Gastroesophageal sphincter (tissue), 4 donors: Measurements from ENCODE around the gene AGBL1. TPM values are rescaled to one million over a fixed set of nuclear protein-coding genes. Genes with fewer than 3 reads are reported as not detected.

Experiments used
- ATAC-seq: fragments of 150-250 bp; one replicate; pipeline ENCODE4 v1.9.1; 2016; ENCODE audit warnings: mild to moderate bottlenecking, moderate library complexity
- H3K27ac ChIP-seq, 4 donors: fragments of 200-600 bp; sonication (generic) in 3 of 4; 1 replicate in 3 of 4; 2 replicates in 1 of 4; pipeline ENCODE4 v1.5.1; 2016 to 2019
- H3K27me3 ChIP-seq: fragments of 200-600 bp; sonication (generic); one replicate; pipeline ENCODE4 v1.5.1; 2019
- H3K36me3 ChIP-seq, 2 donors: fragments of 200-600 bp; sonication (generic); one replicate each; pipeline ENCODE4 v1.5.1; 2019; ENCODE audit warnings: control low read depth in 1 of 2
- H3K4me1 ChIP-seq, 3 donors: fragments of 200-600 bp; sonication (generic); 1 replicate in 2 of 3; 2 replicates in 1 of 3; pipeline ENCODE4 v1.5.1; 2016 to 2019; ENCODE audit warnings: control low read depth in 2 of 3
- H3K4me3 ChIP-seq, 2 donors: fragments of 200-600 bp; sonication (generic); one replicate each; pipeline ENCODE4 v1.5.1; 2019; ENCODE audit warnings: mild to moderate bottlenecking in 1 of 2, moderate library complexity in 1 of 2
- H3K9me3 ChIP-seq, 3 donors: fragments of 200-600 bp; sonication (generic); one replicate each; pipeline ENCODE4 v1.5.1; 2017 to 2019; ENCODE audit warnings: control low read depth in 2 of 3
- CTCF ChIP-seq, 4 experiments: fragments of 200-600 bp in 2 of 4; fragments of 450-650 bp in 2 of 4; sonication (generic) in 1 of 4; IDR thresholded peaks; one replicate each; pipeline ENCODE4 v1.5.1; 2017 to 2019; ENCODE audit warnings: antibody characterized with exemption in 4 of 4, mild to moderate bottlenecking in 2 of 4, moderate library complexity in 2 of 4
- EP300 ChIP-seq: sonication (generic); formaldehyde crosslinking; IDR thresholded peaks from one replicate; pipeline ENCODE4 v1.6.1; 2017; ENCODE audit warnings: antibody characterized with exemption, mild to moderate bottlenecking
- POLR2A ChIP-seq, 2 donors: fragments of 450-650 bp; IDR thresholded peaks; one replicate each; pipeline ENCODE4 v1.6.1; 2017; ENCODE audit warnings: antibody characterized with exemption in 2 of 2, mild to moderate bottlenecking in 2 of 2, moderate library complexity in 1 of 2
- POLR2AphosphoS5 ChIP-seq: sonication (generic); formaldehyde crosslinking; IDR thresholded peaks from one replicate; pipeline ENCODE4 v1.6.1; 2017; ENCODE audit warnings: antibody characterized with exemption
- WGBS, 2 donors: methylation state at CpG; one replicate each; pipeline ENCODE4 v1.1.5; 2018; ENCODE audit warnings: low coverage in 1 of 2; 5-methylcytosine and 5-hydroxymethylcytosine counted together
- total RNA-seq, 4 donors: library from RNA; depleted of rRNA; stranded (reverse); fragments of >200 nt; gene quantifications; one replicate each; pipeline ENCODE4 v1.1.0, GENCODE V29; 2016

Gene AGBL1
- total RNA-seq, 4 donors from 2014 or later: 0.12 to 0.13 TPM; not detected in 2

- Histone ChIP-seq H3K4me3 (no peak overlapping the region), H3K9me3 (no peaks in the 10 kb centered on the region), H3K36me3 (no peaks in the 10 kb centered on the region), H3K27me3 (peaks cover 22% of the 10 kb centered on the region), H3K27ac (no peak overlapping the region), H3K4me1 (peaks cover 0 to 21% (median 3%) of the 10 kb centered on the region in 3 donors)
- WGBS, 2 donors: 10 to 75% methylated on average over 2 to 6 of the region's 6 CpGs
- TF ChIP-seq POLR2AphosphoS5 (no peak), POLR2A (IDR thresholded peaks at IDR 0.05) (no peak), EP300 (no peak), CTCF (IDR thresholded peaks at IDR 0.05) (no peak)
- ATAC-seq: no peak
Observed at GRCh38 chr15:86229936-86230335, 150.3 kb downstream of the AGBL1 start.

GRCh38 chr15:86231864-86232721, 152.4 kb downstream of the AGBL1 start:
- 6 to 13% methylated on average over 10 to 19 of the region's 19 CpGs for WGBS, 2 donors
- Histone ChIP-seq H3K4me3 (no peak overlapping the region), H3K4me1 (peaks cover 0 to 21% (median 3%) of the 10 kb centered on the region in 3 donors), H3K27me3 (peaks cover 33% of the 10 kb centered on the region), H3K9me3 (no peaks in the 10 kb centered on the region), H3K27ac (no peak overlapping the region), H3K36me3 (no peaks in the 10 kb centered on the region)
- ATAC-seq: no peak
- TF ChIP-seq CTCF (IDR thresholded peaks at IDR 0.05) (peak in 3 of 4 experiments; percentile 41 to 61 (median 42)), POLR2A (IDR thresholded peaks at IDR 0.05) (no peak)

- Histone ChIP-seq H3K4me3 (no peak overlapping the region), H3K27me3 (peaks cover 33% of the 10 kb centered on the region), H3K9me3 (no peaks in the 10 kb centered on the region), H3K4me1 (peaks cover 0 to 9% (median 3%) of the 10 kb centered on the region in 3 donors), H3K27ac (no peak overlapping the region), H3K36me3 (no peaks in the 10 kb centered on the region)
- 83 to 86% methylated on average over 3 of the region's 3 CpGs for WGBS, 2 donors
- TF ChIP-seq POLR2A (IDR thresholded peaks at IDR 0.05) (no peak), CTCF (IDR thresholded peaks at IDR 0.05) (no peak), POLR2AphosphoS5 (no peak), EP300 (no peak)
- ATAC-seq: no peak
Observed at GRCh38 chr15:86235667-86236066, 156.0 kb downstream of the AGBL1 start.

- H3K4me3 ChIP-seq: no peak overlapping the region
- H3K9me3 ChIP-seq: no peaks in the 10 kb centered on the region
- no peak for TF ChIP-seq CTCF (IDR thresholded peaks at IDR 0.05)
- no peak for TF ChIP-seq POLR2AphosphoS5
- TF ChIP-seq POLR2A (IDR thresholded peaks at IDR 0.05): no peak
- no peak for TF ChIP-seq EP300
- peaks cover 33% of the 10 kb centered on the region for H3K27me3 ChIP-seq
- ATAC-seq: no peak
- no peak overlapping the region for H3K27ac ChIP-seq
- no peaks in the 10 kb centered on the region for H3K36me3 ChIP-seq
- WGBS, 2 donors: 42 to 47% methylated on average over 9 to 12 of the region's 15 CpGs
- peaks cover 0 to 9% (median 3%) of the 10 kb centered on the region in 3 donors for H3K4me1 ChIP-seq
Observed at GRCh38 chr15:86236356-86237110, 156.9 kb downstream of the AGBL1 start.
